B cell (primary cell): Measurements from ENCODE around the gene CDC73.

Source experiments
- CTCF ChIP-seq: fragments of 200-600 bp; IDR thresholded peaks from one replicate; pipeline ENCODE4 v1.8.0; 2022; ENCODE audit warnings: antibody characterized with exemption, mild to moderate bottlenecking
- EZH2 ChIP-seq: IDR thresholded peaks from 2 replicates; pipeline ENCODE4 v1.6.1; 2012; ENCODE audit warnings: borderline replicate concordance, low read depth, mild to moderate bottlenecking, moderate library complexity, low read length; ENCODE audit not compliant: insufficient read depth, poor library complexity, severe bottlenecking

GRCh38 chr1:193278968-193279367 is 157.1 kb downstream of the CDC73 start:
- TF ChIP-seq CTCF (no peak), EZH2 (no peak)
